ENCODE data around the gene NRAP.

Gene NRAP

GRCh38 chr10:113562704-113563103 lies 101.1 kb downstream of the NRAP start:
- H3K36me3 ChIP-seq (ENCODE audit: control insufficient read depth in 2 of 2, insufficient read depth in 1 of 2, low read length in 2 of 2): no peaks in the 10 kb centered on the region
- peaks cover 2% of the 10 kb centered on the region; the same call in 1 of the 2 replicates for H3K4me1 ChIP-seq (ENCODE audit: control insufficient read depth, insufficient read depth, low read length)
- H3K27ac ChIP-seq (ENCODE audit: extremely low read depth, low read depth, low read length): no peak overlapping the region
- TF ChIP-seq, protein P1, sequence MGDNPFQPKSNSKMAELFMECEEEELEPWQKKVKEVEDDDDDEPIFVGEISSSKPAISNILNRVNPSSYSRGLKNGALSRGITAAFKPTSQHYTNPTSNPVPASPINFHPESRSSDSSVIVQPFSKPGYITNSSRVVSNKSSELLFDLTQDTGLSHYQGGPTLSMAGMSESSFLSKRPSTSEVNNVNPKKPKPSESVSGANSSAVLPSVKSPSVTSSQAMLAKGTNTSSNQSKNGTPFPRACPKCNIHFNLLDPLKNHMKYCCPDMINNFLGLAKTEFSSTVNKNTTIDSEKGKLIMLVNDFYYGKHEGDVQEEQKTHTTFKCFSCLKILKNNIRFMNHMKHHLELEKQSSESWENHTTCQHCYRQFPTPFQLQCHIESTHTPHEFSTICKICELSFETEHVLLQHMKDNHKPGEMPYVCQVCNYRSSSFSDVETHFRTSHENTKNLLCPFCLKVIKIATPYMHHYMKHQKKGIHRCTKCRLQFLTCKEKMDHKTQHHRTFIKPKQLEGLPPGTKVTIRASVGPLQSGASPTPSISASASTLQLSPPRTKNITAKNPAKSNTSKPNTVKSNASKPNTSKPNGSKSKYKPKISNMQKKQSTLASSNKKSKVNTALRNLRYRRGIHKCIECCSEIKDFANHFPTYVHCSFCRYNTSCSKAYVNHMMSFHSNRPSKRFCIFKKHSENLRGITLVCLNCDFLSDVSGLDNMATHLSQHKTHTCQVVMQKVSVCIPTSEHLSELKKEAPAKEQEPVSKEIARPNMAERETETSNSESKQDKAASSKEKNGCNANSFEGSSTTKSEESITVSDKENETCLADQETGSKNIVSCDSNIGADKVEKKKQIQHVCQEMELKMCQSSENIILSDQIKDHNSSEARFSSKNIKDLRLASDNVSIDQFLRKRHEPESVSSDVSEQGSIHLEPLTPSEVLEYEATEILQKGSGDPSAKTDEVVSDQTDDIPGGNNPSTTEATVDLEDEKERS (tag by site-specific recombination; IDR thresholded peaks at IDR 0.05): no peak
- TF ChIP-seq ZNF398 (tag by site-specific recombination; IDR thresholded peaks at IDR 0.05) (no peak), ZNF354C (tag by site-specific recombination; IDR thresholded peaks at IDR 0.05; ENCODE audit: borderline replicate concordance, low read depth) (no peak), GLI4 (tag by site-specific recombination; IDR thresholded peaks at IDR 0.05) (no peak), ZNF610 (tag by site-specific recombination; IDR thresholded peaks at IDR 0.05; ENCODE audit: borderline replicate concordance) (no peak), ZNF621 (tag by site-specific recombination; IDR thresholded peaks at IDR 0.05) (no peak)
- CTCF ChIA-PET: interaction anchor here (0.5 to 2.4 kb wide), 23 partner anchors 9 to 1378 kb away, joined by 3 to 12 read pairs (median 4); partner anchors contain the start of gene HABP2
- POLR2A ChIA-PET: interaction anchor here (0.5 to 0.7 kb wide), 3 partner anchors 10 to 397 kb away, joined by 3 to 5 read pairs (median 4); no protein-coding TSS in a partner anchor
- H3K9me3 ChIP-seq (ENCODE audit: control insufficient read depth, insufficient read depth, low read depth, low read length): no peaks in the 10 kb centered on the region
- no peak overlapping the region for H3K4me3 ChIP-seq (ENCODE audit: low read depth, low read length)

DNA sequence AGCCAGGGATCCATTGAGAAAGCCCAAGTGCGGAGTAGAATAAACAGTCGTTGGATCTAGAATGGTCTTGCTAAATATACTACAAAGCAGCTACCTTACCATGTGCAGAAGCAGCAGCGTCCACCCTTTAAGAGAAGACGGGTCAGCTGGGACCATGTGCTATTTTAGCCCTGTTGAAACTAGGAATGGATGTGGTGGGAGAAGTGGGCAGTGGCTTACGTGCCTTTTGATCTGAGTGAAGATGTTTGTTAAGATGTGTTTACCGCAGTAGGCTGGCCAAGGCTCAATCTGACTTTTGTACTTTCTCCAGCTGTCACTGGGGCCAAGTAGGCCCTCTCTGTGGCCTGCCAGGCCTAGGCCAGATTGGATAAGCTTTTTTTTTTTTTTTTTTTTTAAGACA lies 101.8 kb downstream of the NRAP start:
- Histone ChIP-seq H3K27ac (ENCODE audit: extremely low read depth, low read depth, low read length) (no peak overlapping the region), H3K9me3 (ENCODE audit: control insufficient read depth, insufficient read depth, low read depth, low read length) (no peaks in the 10 kb centered on the region), H3K4me3 (ENCODE audit: low read depth, low read length) (no peak overlapping the region), H3K4me1 (ENCODE audit: control insufficient read depth, insufficient read depth, low read length) (peaks cover 2% of the 10 kb centered on the region; the same call in 1 of the 2 replicates), H3K36me3 (ENCODE audit: control insufficient read depth in 2 of 2, insufficient read depth in 1 of 2, low read length in 2 of 2) (no peaks in the 10 kb centered on the region)
- ChIA-PET POLR2A (interaction anchor here (0.5 to 0.7 kb wide), 4 partner anchors 11 to 396 kb away, joined by 3 to 7 read pairs (median 4); no protein-coding TSS in a partner anchor), CTCF (interaction anchor here (0.7 to 2.4 kb wide), 9 partner anchors 9 to 570 kb away, joined by 3 to 11 read pairs (median 5); partner anchors contain the start of gene HABP2)
- TF ChIP-seq ZNF311 (tag by site-specific recombination; IDR thresholded peaks at IDR 0.05; ENCODE audit: borderline replicate concordance): no peak

DNA sequence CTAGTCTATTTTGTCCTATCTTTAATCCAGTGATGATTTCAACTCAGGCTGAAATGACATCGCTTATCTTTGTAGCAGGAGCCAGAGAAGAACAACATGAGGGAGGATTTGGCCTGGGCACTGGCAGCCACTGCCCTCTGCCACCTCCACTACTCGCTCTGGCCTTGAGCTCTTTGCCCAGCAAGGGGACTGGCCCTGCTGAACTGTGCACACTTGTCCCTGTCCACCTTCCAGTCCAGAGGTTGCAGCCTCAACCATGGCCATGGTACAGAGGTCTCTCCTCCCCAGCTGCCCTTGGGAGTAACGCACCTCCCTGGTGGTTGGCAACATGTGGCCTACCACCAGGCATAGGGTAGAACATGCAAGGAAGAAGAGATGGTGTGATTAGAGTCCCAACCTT lies 102.6 kb downstream of the NRAP start:
- TF ChIP-seq, protein P2, sequence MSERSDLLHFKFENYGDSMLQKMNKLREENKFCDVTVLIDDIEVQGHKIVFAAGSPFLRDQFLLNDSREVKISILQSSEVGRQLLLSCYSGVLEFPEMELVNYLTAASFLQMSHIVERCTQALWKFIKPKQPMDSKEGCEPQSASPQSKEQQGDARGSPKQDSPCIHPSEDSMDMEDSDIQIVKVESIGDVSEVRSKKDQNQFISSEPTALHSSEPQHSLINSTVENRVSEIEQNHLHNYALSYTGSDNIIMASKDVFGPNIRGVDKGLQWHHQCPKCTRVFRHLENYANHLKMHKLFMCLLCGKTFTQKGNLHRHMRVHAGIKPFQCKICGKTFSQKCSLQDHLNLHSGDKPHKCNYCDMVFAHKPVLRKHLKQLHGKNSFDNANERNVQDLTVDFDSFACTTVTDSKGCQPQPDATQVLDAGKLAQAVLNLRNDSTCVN (tag by site-specific recombination; optimal IDR thresholded peaks at IDR 0.05): no peak
- TF ChIP-seq ZNF518A (tag by site-specific recombination; conservative IDR thresholded peaks at IDR 0.05; ENCODE audit: low read depth) (no peak), ZNF639 (tag by site-specific recombination; IDR thresholded peaks at IDR 0.05) (no peak)
- peaks cover 2% of the 10 kb centered on the region; the same call in 1 of the 2 replicates for H3K4me1 ChIP-seq (ENCODE audit: control insufficient read depth, insufficient read depth, low read length)
- no peaks in the 10 kb centered on the region for H3K9me3 ChIP-seq (ENCODE audit: control insufficient read depth, insufficient read depth, low read depth, low read length)
- ChIA-PET POLR2A (no interaction called here), CTCF (interaction anchor here (0.6 to 1.0 kb wide), 2 partner anchors 22 to 35 kb away, joined by 3 read pairs; no protein-coding TSS in a partner anchor)
- H3K36me3 ChIP-seq (ENCODE audit: control insufficient read depth in 2 of 2, insufficient read depth in 1 of 2, low read length in 2 of 2): no peaks in the 10 kb centered on the region
- no peak overlapping the region for H3K4me3 ChIP-seq (ENCODE audit: low read depth, low read length)
- H3K27ac ChIP-seq (ENCODE audit: extremely low read depth, low read depth, low read length): no peak overlapping the region

Measured in HEK293 (cell line).